Suprapubic skin (tissue), 4 donors: ENCODE measurements around the gene DLGAP5. TPM values are rescaled to one million over a fixed set of nuclear protein-coding genes. Genes with fewer than 3 reads are reported as not detected.

Source experiments
- DNase-seq, 2 donors: peaks; one replicate each; pipeline ENCODE4 v3.0.0-alpha.2; 2019; ENCODE audit warnings: low spot score in 2 of 2
- H3K27ac ChIP-seq: fragments of 200-600 bp; sonication (generic); one replicate; pipeline ENCODE4 v1.5.1; 2019
- H3K27me3 ChIP-seq: fragments of 200-600 bp; sonication (generic); one replicate; pipeline ENCODE4 v1.5.1; 2019
- H3K36me3 ChIP-seq: fragments of 200-600 bp; sonication (generic); one replicate; pipeline ENCODE4 v1.5.1; 2019
- H3K4me1 ChIP-seq: fragments of 200-600 bp; sonication (generic); one replicate; pipeline ENCODE4 v1.5.1; 2019
- H3K4me3 ChIP-seq: fragments of 200-600 bp; sonication (generic); one replicate; pipeline ENCODE4 v1.5.1; 2019; ENCODE audit warnings: mild to moderate bottlenecking
- H3K9me3 ChIP-seq: fragments of 200-600 bp; sonication (generic); one replicate; pipeline ENCODE4 v1.5.1; 2019
- CTCF ChIP-seq, 2 donors: fragments of 200-600 bp in 1 of 2; fragments of 450-650 bp in 1 of 2; sonication (generic) in 1 of 2; IDR thresholded peaks; one replicate each; pipeline ENCODE4 v1.5.1; 2016 to 2019; ENCODE audit warnings: antibody characterized with exemption in 2 of 2, mild to moderate bottlenecking in 1 of 2, moderate library complexity in 1 of 2
- EP300 ChIP-seq: sonication (generic); formaldehyde crosslinking; IDR thresholded peaks from one replicate; pipeline ENCODE4 v1.6.1; 2017; ENCODE audit warnings: antibody characterized with exemption
- POLR2A ChIP-seq, 2 donors: fragments of 450-650 bp; IDR thresholded peaks; one replicate each; pipeline ENCODE4 v1.6.1; 2017; ENCODE audit warnings: antibody characterized with exemption in 2 of 2, mild to moderate bottlenecking in 2 of 2, moderate library complexity in 2 of 2
- POLR2AphosphoS5 ChIP-seq, 3 donors: sonication (generic); formaldehyde crosslinking; IDR thresholded peaks; one replicate each; pipeline ENCODE4 v1.6.1; 2017; ENCODE audit warnings: antibody characterized with exemption in 3 of 3
- WGBS: methylation state at CpG from one replicate; pipeline ENCODE4 v1.1.5; 2018; 5-methylcytosine and 5-hydroxymethylcytosine counted together
- total RNA-seq, 4 donors: library from RNA; depleted of rRNA; stranded (reverse); fragments of >200 nt; gene quantifications; one replicate each; pipeline ENCODE4 v1.1.0, GENCODE V29; 2016

DLGAP5 gene
- total RNA-seq, 4 donors from 2014 or later = 0.72 to 2.6 (median 1.9) TPM

GRCh38 chr14:55133416-55133815, 58.0 kb downstream of the DLGAP5 start:
- TF ChIP-seq CTCF (IDR thresholded peaks at IDR 0.05) (peak in 1 of 2 donors; percentile 33), POLR2A (IDR thresholded peaks at IDR 0.05) (no peak)
- Histone ChIP-seq H3K36me3 (peaks cover 18% of the 10 kb centered on the region), H3K27me3 (no peaks in the 10 kb centered on the region), H3K4me3 (peak overlapping the region; percentile 87), H3K27ac (peak overlapping the region; percentile 40), H3K4me1 (peaks cover 81% of the 10 kb centered on the region), H3K9me3 (no peaks in the 10 kb centered on the region)
- 20% methylated on average over 4 of the region's 4 CpGs for WGBS
- DNase-seq = no peak

DNA sequence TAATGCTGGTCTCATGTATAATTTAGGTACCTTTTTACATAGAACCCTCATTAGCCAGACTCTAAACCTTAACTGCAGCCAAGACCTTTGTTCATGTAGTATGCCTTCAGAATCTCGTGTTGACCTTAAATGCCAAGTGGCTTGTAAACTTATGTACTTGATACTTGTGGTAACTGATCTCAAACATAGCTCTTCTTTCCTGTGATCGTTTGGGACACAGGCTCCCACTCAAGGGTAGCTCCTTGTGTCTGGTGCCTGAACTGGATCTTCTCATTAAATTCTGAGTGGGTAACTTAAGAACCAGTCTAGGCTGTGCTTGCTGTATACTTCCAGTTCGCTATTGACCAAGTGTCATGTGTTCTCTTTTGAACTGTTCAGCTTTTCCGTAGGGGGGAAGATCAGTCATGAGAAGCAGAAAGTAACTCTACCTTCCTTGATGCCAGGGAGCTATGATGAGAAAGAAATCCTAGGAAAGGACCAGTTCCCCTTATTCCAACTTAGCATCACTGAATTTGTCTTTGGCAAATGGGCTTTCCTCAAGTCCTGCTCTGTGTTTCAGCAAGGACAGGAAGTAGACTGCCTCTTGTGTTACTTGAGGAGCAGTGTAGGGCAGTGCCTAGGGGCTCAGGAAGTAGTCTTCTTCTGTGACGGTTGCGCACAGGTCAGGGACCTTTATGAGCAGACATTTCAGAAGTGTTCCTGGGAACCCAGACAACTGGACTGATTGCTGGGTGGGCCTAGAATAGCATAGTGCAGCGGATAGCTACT, 59.8 kb downstream of the DLGAP5 start:
- Histone ChIP-seq H3K9me3 (no peaks in the 10 kb centered on the region), H3K4me1 (peaks cover 78% of the 10 kb centered on the region), H3K36me3 (peaks cover 8% of the 10 kb centered on the region), H3K27me3 (no peaks in the 10 kb centered on the region), H3K27ac (peak overlapping the region; percentile 100), H3K4me3 (peak overlapping the region; percentile 87)
- DNase-seq = no peak
- TF ChIP-seq CTCF (IDR thresholded peaks at IDR 0.05) (peak in 1 of 2 donors; percentile 14), EP300 (no peak), POLR2A (IDR thresholded peaks at IDR 0.05) (no peak)
- WGBS = 31% methylated on average over 7 of the region's 7 CpGs

DNA sequence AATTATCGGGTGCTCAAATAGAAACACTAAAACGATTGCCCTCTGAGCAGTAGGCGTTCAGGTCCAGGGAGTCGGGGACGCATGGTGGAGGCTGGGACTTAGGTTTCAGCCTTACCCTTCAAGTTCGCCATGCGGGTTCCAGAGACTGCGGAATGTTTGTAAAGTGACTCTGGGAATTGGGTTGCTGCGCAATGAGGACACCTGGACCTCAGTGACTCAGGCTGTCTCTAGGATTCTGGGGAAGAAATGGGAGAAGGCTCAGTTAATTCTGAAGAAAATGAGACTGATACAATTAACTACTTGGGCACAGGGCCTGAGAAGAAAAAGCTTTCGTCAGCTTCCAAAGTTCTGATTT, 61.2 kb downstream of the DLGAP5 start:
- TF ChIP-seq POLR2A (IDR thresholded peaks at IDR 0.05) (no peak), EP300 (no peak)
- Histone ChIP-seq H3K27ac (peak overlapping the region; percentile 100), H3K4me3 (peak overlapping the region; percentile 87), H3K36me3 (peaks cover 8% of the 10 kb centered on the region), H3K4me1 (peaks cover 81% of the 10 kb centered on the region), H3K9me3 (no peaks in the 10 kb centered on the region), H3K27me3 (no peaks in the 10 kb centered on the region)
- DNase-seq = no peak
- 3% methylated on average over 10 of the region's 10 CpGs for WGBS

DNA sequence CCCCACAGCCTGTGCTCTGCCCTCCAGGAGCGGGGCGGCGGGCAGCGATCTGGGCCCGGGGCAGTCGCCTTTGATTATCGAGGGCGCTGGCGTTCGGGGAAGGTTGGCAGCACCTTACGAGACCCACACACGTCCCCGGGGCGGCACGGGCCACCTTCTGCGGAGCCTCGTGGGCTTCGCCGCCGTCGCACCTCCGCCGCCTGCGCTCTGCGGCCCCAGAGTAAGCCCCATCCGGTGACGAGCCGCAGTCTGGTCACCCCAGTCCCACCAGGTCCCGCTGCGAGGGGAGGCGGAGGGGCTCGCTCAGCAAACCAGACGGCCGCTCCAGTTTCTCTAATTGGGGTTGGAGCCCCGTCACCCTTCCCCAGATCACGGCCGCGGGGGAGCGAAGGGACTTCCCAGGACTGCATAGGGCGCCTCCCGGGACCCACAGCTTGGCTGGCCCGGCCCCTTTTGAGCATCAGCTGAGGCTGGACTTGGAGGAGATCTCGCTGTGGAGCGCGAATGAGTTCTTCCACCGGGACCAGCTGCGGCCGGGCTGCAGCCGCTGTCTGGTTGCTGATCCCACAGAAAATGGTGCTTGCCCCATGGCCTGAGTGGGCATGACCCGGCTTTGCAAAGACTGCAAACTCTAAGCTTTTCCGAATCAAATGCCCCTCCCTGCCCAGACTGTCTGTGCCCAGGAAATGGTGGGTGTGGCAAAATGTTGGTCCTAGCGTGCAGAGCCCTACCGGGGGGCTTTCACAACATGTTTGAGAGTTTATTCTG, 61.8 kb downstream of the DLGAP5 start:
- H3K9me3 ChIP-seq = no peaks in the 10 kb centered on the region
- peaks cover 5% of the 10 kb centered on the region for H3K36me3 ChIP-seq
- peak; percentile 87 to 89 for DNase-seq
- H3K27ac ChIP-seq = peak overlapping the region; percentile 100
- TF ChIP-seq EP300 = no peak
- TF ChIP-seq CTCF (IDR thresholded peaks at IDR 0.05) = no peak
- peak in 1 of 2 donors; percentile 22 for TF ChIP-seq POLR2A (IDR thresholded peaks at IDR 0.05)
- no peaks in the 10 kb centered on the region for H3K27me3 ChIP-seq
- H3K4me3 ChIP-seq = peak overlapping the region; percentile 87
- WGBS = 0% methylated on average over 31 of the region's 53 CpGs
- H3K4me1 ChIP-seq = peaks cover 81% of the 10 kb centered on the region

DNA sequence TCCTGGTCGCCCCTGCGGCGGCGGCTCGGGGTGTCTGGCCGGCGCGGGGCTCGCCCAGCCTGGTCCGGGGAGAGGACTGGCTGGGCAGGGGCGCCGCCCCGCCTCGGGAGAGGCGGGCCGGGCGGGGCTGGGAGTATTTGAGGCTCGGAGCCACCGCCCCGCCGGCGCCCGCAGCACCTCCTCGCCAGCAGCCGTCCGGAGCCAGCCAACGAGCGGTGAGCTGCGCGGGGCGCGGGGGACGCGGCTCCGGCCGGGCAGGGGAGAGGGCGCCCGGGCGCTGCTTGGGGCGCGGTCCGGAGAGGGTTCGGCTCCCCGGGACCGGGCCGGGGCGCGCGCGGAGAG, 62.3 kb downstream of the DLGAP5 start, which contains the start of gene LGALS3:
TSS of gene LGALS3 (plus strand) at position 167 of the 342 bp plus-strand sequence. CDS start 8,122 bp downstream, outside the sequence.
- Histone ChIP-seq H3K36me3 (peaks cover 4% of the 10 kb centered on the region), H3K27ac (peak within 1 kb of the TSS; percentile 100), H3K4me3 (peak within 1 kb of the TSS; percentile 87), H3K27me3 (no peaks in the 10 kb centered on the region), H3K4me1 (peaks cover 79% of the 10 kb centered on the region), H3K9me3 (no peaks in the 10 kb centered on the region)
- WGBS = 0% methylated on average over 8 of the region's 50 CpGs
- peak; percentile 86 to 88 for DNase-seq
- TF ChIP-seq POLR2A (IDR thresholded peaks at IDR 0.05) (peak; percentile 38 to 94), EP300 (no peak), CTCF (IDR thresholded peaks at IDR 0.05) (no peak), POLR2AphosphoS5 (IDR thresholded peaks at IDR 0.05) (peak in 2 of 3 donors; percentile 9 to 63)
